ENCODE data around the gene IFI30. TPM values are rescaled to one million over a fixed set of nuclear protein-coding genes. Genes with fewer than 3 reads are reported as not detected.

Gene IFI30
- total and polyA plus RNA-seq, 2 experiments from 2014 or later, result 27.4 to 34.4 TPM

DNA sequence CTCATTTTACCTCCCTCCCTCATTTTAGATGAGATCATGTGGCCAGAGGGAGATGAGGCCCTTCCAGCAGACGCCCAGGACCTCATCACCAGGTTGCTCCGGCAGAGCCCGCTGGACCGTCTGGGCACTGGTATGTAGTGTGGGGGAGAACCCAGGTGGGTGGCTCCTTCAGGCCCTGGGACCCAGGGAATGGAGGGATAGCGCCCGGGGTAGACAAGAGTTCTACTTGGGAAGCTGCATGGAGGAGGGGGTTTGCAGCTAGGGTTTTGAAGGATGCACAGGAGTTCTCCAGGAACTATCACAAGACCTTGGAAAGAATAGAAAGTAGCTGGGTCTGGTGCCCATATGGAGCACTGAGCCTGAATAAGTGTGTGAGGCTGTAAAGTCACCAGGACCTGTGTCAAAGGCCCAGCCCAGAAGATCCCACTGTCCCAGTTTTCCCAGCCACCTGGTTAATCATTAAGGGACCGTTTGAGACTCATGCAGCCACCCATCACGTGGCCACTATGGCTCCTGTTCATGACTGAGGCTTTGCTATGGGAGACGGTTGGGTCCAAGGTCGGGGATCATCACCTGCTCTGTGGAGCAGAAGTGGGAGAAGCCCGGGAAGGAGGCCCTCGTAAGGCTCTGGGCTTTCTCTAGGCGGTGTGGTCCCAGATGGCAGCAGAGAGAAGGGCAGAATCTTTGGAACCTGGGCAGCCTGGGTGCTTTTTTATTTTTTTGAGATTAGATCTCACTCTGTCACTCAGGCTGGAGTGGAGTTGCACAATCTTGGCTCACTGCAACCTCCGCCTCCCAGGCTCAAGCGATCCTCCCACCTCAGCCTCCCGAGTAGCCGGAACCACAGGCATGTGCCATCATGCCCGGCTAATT lies 37.7 kb upstream of the IFI30 start:
- ATAC-seq (no peak), DNase-seq (ENCODE audit: low spot score) (no peak)
- Mint-ChIP-seq H3K4me1 (no peaks in the 10 kb centered on the region), H3K27me3 (ENCODE audit: insufficient read depth, low read depth, poor library complexity) (peaks cover 4% of the 10 kb centered on the region), H3K4me3 (no peak overlapping the region), H3K9me3 (no peaks in the 10 kb centered on the region; the same call in 2 of the 3 replicates), H3K27ac (no peak overlapping the region), H3K36me3 (ENCODE audit: low read depth) (peaks cover 27% of the 10 kb centered on the region)
- Histone ChIP-seq H2AFZ (no peak overlapping the region), H3K9me2 (ENCODE audit: insufficient read depth) (no peaks in the 10 kb centered on the region), H3K4me3 (no peak overlapping the region), H3K4me1 (ENCODE audit: insufficient read depth) (no peaks in the 10 kb centered on the region), H3K36me3 (ENCODE audit: insufficient read depth) (peaks cover 6% of the 10 kb centered on the region; the same call in 1 of the 2 replicates), H3F3A (replicated peaks; ENCODE audit: low read depth) (no peaks in the 10 kb centered on the region), H3K4me2 (no peak overlapping the region), H4K20me1 (replicated peaks; ENCODE audit: insufficient read depth) (peaks cover 11% of the 10 kb centered on the region; the same call in 1 of the 2 replicates), H3K27me3 (ENCODE audit: insufficient read depth) (no peaks in the 10 kb centered on the region), H3K79me2 (replicated peaks; ENCODE audit: insufficient read depth) (no peaks in the 10 kb centered on the region), H3K27ac (ENCODE audit: low read depth) (no peak overlapping the region)
- TF ChIP-seq NANOG (IDR thresholded peaks at IDR 0.05; ENCODE audit: borderline replicate concordance) (no peak), EZH2phosphoT487 (IDR thresholded peaks at IDR 0.05; ENCODE audit: unreplicated experiment) (no peak), ZNF114 (CRISPR knock-in tag; IDR thresholded peaks at IDR 0.05) (no peak), POLR2AphosphoS5 (IDR thresholded peaks at IDR 0.05; ENCODE audit: low read depth) (no peak), REST (IDR thresholded peaks at IDR 0.05; ENCODE audit: unreplicated experiment) (no peak), EZH2 (IDR thresholded peaks at IDR 0.05; ENCODE audit: low read depth, unreplicated experiment) (no peak), STAT1 (IDR thresholded peaks at IDR 0.05; ENCODE audit: unreplicated experiment) (no peak), JUNB (IDR thresholded peaks at IDR 0.05; ENCODE audit: unreplicated experiment) (no peak), CTCF (conservative IDR thresholded peaks at IDR 0.05; ENCODE audit: low read depth in 2 of 2) (no peak)
- TF ChIP-seq, protein P1, sequence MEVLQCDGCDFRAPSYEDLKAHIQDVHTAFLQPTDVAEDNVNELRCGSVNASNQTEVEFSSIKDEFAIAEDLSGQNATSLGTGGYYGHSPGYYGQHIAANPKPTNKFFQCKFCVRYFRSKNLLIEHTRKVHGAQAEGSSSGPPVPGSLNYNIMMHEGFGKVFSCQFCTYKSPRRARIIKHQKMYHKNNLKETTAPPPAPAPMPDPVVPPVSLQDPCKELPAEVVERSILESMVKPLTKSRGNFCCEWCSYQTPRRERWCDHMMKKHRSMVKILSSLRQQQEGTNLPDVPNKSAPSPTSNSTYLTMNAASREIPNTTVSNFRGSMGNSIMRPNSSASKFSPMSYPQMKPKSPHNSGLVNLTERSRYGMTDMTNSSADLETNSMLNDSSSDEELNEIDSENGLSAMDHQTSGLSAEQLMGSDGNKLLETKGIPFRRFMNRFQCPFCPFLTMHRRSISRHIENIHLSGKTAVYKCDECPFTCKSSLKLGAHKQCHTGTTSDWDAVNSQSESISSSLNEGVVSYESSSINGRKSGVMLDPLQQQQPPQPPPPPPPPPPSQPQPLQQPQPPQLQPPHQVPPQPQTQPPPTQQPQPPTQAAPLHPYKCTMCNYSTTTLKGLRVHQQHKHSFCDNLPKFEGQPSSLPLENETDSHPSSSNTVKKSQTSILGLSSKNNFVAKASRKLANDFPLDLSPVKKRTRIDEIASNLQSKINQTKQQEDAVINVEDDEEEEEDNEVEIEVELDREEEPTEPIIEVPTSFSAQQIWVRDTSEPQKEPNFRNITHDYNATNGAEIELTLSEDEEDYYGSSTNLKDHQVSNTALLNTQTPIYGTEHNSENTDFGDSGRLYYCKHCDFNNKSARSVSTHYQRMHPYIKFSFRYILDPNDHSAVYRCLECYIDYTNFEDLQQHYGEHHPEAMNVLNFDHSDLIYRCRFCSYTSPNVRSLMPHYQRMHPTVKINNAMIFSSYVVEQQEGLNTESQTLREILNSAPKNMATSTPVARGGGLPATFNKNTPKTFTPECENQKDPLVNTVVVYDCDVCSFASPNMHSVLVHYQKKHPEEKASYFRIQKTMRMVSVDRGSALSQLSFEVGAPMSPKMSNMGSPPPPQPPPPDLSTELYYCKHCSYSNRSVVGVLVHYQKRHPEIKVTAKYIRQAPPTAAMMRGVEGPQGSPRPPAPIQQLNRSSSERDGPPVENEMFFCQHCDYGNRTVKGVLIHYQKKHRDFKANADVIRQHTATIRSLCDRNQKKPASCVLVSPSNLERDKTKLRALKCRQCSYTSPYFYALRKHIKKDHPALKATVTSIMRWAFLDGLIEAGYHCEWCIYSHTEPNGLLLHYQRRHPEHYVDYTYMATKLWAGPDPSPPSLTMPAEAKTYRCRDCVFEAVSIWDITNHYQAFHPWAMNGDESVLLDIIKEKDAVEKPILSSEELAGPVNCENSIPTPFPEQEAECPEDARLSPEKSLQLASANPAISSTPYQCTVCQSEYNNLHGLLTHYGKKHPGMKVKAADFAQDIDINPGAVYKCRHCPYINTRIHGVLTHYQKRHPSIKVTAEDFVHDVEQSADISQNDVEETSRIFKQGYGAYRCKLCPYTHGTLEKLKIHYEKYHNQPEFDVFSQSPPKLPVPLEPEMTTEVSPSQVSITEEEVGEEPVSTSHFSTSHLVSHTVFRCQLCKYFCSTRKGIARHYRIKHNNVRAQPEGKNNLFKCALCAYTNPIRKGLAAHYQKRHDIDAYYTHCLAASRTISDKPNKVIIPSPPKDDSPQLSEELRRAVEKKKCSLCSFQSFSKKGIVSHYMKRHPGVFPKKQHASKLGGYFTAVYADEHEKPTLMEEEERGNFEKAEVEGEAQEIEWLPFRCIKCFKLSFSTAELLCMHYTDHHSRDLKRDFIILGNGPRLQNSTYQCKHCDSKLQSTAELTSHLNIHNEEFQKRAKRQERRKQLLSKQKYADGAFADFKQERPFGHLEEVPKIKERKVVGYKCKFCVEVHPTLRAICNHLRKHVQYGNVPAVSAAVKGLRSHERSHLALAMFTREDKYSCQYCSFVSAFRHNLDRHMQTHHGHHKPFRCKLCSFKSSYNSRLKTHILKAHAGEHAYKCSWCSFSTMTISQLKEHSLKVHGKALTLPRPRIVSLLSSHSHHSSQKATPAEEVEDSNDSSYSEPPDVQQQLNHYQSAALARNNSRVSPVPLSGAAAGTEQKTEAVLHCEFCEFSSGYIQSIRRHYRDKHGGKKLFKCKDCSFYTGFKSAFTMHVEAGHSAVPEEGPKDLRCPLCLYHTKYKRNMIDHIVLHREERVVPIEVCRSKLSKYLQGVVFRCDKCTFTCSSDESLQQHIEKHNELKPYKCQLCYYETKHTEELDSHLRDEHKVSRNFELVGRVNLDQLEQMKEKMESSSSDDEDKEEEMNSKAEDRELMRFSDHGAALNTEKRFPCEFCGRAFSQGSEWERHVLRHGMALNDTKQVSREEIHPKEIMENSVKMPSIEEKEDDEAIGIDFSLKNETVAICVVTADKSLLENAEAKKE (CRISPR knock-in tag; IDR thresholded peaks at IDR 0.05), result no peak
- TF ChIP-seq, protein P2, sequence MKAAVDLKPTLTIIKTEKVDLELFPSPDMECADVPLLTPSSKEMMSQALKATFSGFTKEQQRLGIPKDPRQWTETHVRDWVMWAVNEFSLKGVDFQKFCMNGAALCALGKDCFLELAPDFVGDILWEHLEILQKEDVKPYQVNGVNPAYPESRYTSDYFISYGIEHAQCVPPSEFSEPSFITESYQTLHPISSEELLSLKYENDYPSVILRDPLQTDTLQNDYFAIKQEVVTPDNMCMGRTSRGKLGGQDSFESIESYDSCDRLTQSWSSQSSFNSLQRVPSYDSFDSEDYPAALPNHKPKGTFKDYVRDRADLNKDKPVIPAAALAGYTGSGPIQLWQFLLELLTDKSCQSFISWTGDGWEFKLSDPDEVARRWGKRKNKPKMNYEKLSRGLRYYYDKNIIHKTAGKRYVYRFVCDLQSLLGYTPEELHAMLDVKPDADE (IDR thresholded peaks at IDR 0.05), result no peak

Data from GM23338 (cell line).